T-helper 1 cell treated with Interleukin-12 subunit alpha and Interleukin-12 subunit beta and Interleukin-4 antibody, amounts not matched to agents 30 μg/mL and 1 μg/mL, for 36 hours (primary cell): Measurements from ENCODE around the gene LILRB1.
"Not testable (repeated sequence)": the region's sequence is repeated elsewhere in the genome, so short reads cannot be mapped to it uniquely, and the experiment has no call there.

Source experiments
- H3K27ac Mint-ChIP-seq: one replicate; pipeline ENCODE4 v1.8.0; 2021; ENCODE audit warnings: mild to moderate bottlenecking, mixed read lengths
- H3K27me3 Mint-ChIP-seq: one replicate; pipeline ENCODE4 v1.8.0; 2021; ENCODE audit warnings: low read depth, mixed read lengths
- H3K36me3 Mint-ChIP-seq: one replicate; pipeline ENCODE4 v1.8.0; 2021; ENCODE audit warnings: low read depth, mixed read lengths
- H3K4me1 Mint-ChIP-seq: one replicate; pipeline ENCODE4 v1.8.0; 2021; ENCODE audit warnings: low read depth, mixed read lengths
- H3K4me3 Mint-ChIP-seq: one replicate; pipeline ENCODE4 v1.8.0; 2021; ENCODE audit warnings: mild to moderate bottlenecking, moderate library complexity, mixed read lengths
- H3K9me3 Mint-ChIP-seq: one replicate; pipeline ENCODE4 v1.8.0; 2021; ENCODE audit warnings: mixed read lengths

The LILRB1 gene

GRCh38 chr19:54630262-54630661, at the start of gene LILRB1:
TSS of gene LILRB1 (plus strand) at chr19:54630484. CDS start at chr19:54631074, 590 bp downstream.
- not testable (repeated sequence) for H3K9me3 Mint-ChIP-seq, H3K4me3 Mint-ChIP-seq, H3K4me1 Mint-ChIP-seq, H3K27ac Mint-ChIP-seq, H3K27me3 Mint-ChIP-seq, H3K36me3 Mint-ChIP-seq

GRCh38 chr19:54586397-54586796, 43.9 kb upstream of the LILRB1 start:
- peaks cover 12% of the 10 kb centered on the region for H3K27me3 Mint-ChIP-seq
- H3K27ac Mint-ChIP-seq, result no peak overlapping the region
- H3K4me1 Mint-ChIP-seq, result no peaks in the 10 kb centered on the region
- no peak overlapping the region for H3K4me3 Mint-ChIP-seq
- H3K9me3 Mint-ChIP-seq, result no peaks in the 10 kb centered on the region
- H3K36me3 Mint-ChIP-seq, result no peaks in the 10 kb centered on the region

DNA sequence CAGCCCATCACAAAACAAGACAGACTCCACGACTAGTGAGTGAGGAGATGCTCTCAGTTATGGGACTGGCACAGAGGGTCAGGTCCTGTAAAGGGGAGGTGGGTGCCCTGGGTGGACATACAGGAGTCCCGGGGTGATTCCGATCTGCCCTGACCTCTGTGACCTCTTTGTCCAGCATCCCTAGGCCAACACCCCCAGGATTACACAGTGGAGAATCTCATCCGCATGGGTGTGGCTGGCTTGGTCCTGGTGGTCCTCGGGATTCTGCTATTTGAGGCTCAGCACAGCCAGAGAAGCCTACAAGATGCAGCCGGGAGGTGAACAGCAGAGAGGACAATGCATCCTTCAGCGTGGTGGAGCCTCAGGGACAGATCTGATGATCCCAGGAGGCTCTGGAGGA, 43.3 kb upstream of the LILRB1 start:
- no peaks in the 10 kb centered on the region for H3K36me3 Mint-ChIP-seq
- H3K27me3 Mint-ChIP-seq, result peaks cover 12% of the 10 kb centered on the region
- no peak overlapping the region for H3K4me3 Mint-ChIP-seq

DNA sequence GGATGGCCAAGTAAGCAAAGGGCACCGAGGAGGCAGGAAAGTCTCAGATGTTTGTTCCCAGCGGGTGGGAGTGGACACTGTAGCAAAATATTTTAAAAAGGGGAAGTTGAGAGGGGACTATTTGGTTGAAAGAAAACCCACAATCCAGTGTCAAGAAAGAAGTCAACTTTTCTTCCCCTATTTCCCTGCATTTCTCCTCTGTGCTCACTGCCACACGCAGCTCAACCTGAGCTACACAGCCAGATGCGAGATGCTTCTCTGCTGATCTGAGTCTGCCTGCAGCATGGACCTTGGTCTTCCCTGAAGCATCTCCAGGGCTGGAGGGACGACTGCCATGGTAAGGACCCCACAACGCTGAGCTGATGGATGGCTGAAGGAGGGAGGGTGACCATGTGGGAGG, 36.8 kb upstream of the LILRB1 start, which contains the start of gene LILRA1:
Gene LILRA1 (plus strand): TSS at position 188 of the 400 bp plus-strand sequence. CDS start 613 bp downstream, outside the sequence.
- H3K4me3 Mint-ChIP-seq, H3K36me3 Mint-ChIP-seq, H3K27me3 Mint-ChIP-seq, H3K4me1 Mint-ChIP-seq, H3K27ac Mint-ChIP-seq, H3K9me3 Mint-ChIP-seq: not testable (repeated sequence)

More for the DNA sequence above, 43.3 kb upstream of the LILRB1 start:
- no peaks in the 10 kb centered on the region for H3K4me1 Mint-ChIP-seq
- H3K9me3 Mint-ChIP-seq, result no peaks in the 10 kb centered on the region
- no peak overlapping the region for H3K27ac Mint-ChIP-seq

GRCh38 chr19:54593931-54594626, 36.2 kb upstream of the LILRB1 start:
- H3K27ac Mint-ChIP-seq, H3K9me3 Mint-ChIP-seq, H3K27me3 Mint-ChIP-seq, H3K4me1 Mint-ChIP-seq, H3K4me3 Mint-ChIP-seq, H3K36me3 Mint-ChIP-seq: not testable (repeated sequence)

DNA sequence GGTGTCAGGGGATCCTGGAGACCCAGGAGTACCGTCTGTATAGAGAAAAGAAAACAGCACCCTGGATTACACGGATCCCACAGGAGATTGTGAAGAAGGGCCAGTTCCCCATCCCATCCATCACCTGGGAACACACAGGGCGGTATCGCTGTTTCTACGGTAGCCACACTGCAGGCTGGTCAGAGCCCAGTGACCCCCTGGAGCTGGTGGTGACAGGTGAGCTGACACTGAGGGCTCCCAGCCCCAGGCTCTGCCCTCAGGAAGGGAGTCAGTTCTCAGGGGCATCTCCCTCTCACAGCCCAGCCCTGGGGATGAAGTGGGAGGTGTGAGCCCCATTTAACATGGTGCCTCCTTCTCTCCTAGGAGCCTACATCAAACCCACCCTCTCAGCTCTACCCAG, 35.5 kb upstream of the LILRB1 start:
- Mint-ChIP-seq H3K27ac (no peak overlapping the region), H3K9me3 (no peaks in the 10 kb centered on the region), H3K4me3 (no peak overlapping the region), H3K36me3 (no peaks in the 10 kb centered on the region), H3K27me3 (peaks cover 9% of the 10 kb centered on the region), H3K4me1 (no peaks in the 10 kb centered on the region)

DNA sequence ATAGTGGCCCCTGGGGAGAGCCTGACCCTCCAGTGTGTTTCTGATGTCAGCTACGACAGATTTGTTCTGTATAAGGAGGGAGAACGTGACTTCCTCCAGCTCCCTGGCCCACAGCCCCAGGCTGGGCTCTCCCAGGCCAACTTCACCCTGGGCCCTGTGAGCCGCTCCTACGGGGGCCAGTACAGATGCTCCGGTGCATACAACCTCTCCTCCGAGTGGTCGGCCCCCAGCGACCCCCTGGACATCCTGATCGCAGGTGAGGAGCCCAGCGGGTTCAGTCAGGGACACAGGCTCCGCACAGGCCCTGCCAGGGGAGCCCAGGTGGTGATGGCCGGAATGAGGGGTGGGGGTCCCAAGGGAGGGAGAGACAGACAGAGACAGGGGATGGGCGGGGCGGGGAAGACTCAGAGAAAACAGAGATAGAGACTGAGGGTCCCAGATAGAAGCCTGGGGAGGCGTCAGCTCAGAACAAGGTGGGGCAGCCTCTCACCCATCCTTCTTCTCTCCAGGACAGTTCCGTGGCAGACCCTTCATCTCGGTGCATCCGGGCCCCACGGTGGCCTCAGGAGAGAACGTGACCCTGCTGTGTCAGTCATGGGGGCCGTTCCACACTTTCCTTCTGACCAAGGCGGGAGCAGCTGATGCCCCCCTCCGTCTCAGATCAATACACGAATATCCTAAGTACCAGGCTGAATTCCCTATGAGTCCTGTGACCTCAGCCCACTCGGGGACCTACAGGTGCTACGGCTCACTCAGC, 34.4 kb upstream of the LILRB1 start:
- H3K4me1 Mint-ChIP-seq, result not testable (repeated sequence)

DNA sequence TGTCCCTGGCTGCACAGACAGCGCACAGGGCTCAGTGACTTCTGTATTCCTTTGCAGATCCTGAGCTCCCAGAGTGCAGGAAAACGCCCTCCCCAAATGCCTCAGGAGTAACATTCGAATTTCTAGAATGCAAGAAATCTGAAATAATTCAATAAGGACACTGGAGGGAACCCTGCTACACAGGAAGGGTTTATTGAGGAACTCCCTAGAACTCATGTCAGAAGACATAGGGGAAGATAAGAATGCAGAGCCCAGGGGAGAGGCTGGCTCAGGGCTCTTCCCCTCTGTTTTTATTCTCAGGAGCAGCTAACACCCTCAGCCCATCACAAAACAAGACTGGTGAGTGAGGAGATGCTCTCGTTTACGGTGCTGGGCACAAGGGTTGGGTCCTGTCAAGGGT, 30.1 kb upstream of the LILRB1 start:
- Mint-ChIP-seq H3K4me3 (no peak overlapping the region), H3K9me3 (peaks cover 3% of the 10 kb centered on the region), H3K36me3 (no peaks in the 10 kb centered on the region), H3K27ac (no peak overlapping the region), H3K4me1 (no peaks in the 10 kb centered on the region), H3K27me3 (peaks cover 12% of the 10 kb centered on the region)

More for the DNA sequence above, 34.4 kb upstream of the LILRB1 start:
- not testable (repeated sequence) for H3K27ac Mint-ChIP-seq, H3K9me3 Mint-ChIP-seq, H3K36me3 Mint-ChIP-seq, H3K27me3 Mint-ChIP-seq, H3K4me3 Mint-ChIP-seq

GRCh38 chr19:54606230-54606629, 24.1 kb upstream of the LILRB1 start:
- Mint-ChIP-seq H3K27me3 (peaks cover 10% of the 10 kb centered on the region), H3K9me3 (peaks cover 5% of the 10 kb centered on the region), H3K4me3 (no peak overlapping the region), H3K36me3 (no peaks in the 10 kb centered on the region), H3K27ac (no peak overlapping the region), H3K4me1 (no peaks in the 10 kb centered on the region)

DNA sequence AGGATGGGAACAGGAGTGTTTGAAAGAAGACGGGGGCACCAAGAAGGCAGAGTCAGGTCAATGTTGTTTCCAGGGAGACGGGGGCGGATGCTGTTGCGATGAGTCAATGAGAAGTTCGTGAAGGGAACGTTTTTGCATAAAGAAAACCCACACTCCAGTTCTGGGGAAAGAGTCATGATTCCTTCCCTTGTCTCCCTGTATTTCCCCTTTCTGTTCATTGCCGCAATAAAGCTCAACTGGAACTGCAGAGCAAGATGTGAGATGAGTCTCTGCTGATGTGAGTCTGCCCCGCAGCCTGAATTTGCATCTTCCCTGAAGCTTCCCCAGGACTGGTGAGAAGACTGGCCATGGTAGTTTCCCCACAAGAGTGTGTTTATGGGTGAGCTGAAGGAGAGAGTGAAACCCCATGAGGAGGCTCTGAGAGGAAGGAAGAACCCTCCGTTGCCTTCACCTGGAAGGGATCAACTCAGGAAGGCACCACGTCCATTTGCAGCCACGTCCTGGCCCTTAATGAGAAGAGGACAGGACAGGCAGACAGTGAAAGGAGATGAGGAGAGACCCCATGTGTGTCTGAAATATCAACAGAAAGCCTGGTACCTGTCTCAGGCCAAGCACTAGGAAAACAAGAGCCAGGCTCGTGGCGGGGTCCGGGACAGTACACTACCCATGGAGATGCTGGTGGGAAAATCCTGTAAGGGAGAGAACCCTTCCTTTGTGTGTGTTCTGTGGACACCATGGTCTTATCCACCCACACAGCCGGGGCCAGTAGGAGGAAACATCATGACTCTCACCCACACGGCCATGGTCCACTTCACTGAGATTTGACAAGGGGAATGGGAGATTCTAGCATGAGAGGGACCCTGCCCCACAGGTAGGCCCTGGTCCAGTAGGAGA, 23.1 kb upstream of the LILRB1 start:
- no peaks in the 10 kb centered on the region for H3K36me3 Mint-ChIP-seq
- H3K27ac Mint-ChIP-seq, result no peak overlapping the region
- peaks cover 8% of the 10 kb centered on the region for H3K27me3 Mint-ChIP-seq
- H3K4me1 Mint-ChIP-seq, result no peaks in the 10 kb centered on the region
- H3K9me3 Mint-ChIP-seq, result peaks cover 5% of the 10 kb centered on the region
- H3K4me3 Mint-ChIP-seq, result no peak overlapping the region

DNA sequence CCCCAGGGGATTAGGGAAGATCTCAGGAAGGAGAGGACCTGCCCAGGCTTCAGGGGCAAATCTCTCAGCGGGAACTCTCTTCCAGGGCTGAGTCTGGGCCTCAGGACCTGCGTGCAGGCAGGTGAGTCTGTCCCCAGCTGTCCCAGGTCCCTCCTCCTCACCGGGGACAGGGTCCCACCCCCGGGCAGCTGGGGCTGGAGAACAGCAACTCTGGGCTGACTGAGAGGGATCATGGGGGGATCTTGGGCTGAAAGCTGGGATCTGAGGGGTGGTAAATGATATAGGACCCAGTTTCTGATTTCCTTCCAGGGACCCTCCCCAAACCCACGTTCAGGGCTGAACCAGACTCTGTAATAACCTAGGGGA, 22.5 kb upstream of the LILRB1 start:
- Mint-ChIP-seq H3K27me3 (peaks cover 8% of the 10 kb centered on the region), H3K4me1 (no peaks in the 10 kb centered on the region), H3K4me3 (no peak overlapping the region), H3K9me3 (peaks cover 5% of the 10 kb centered on the region), H3K27ac (no peak overlapping the region), H3K36me3 (no peaks in the 10 kb centered on the region)

GRCh38 chr19:54608205-54608604, 22.1 kb upstream of the LILRB1 start:
- Mint-ChIP-seq H3K27ac (no peak overlapping the region), H3K36me3 (no peaks in the 10 kb centered on the region), H3K27me3 (peaks cover 8% of the 10 kb centered on the region), H3K9me3 (peaks cover 5% of the 10 kb centered on the region), H3K4me3 (no peak overlapping the region), H3K4me1 (no peaks in the 10 kb centered on the region)

- Mint-ChIP-seq H3K27me3 (peaks cover 10% of the 10 kb centered on the region), H3K4me1 (no peaks in the 10 kb centered on the region), H3K36me3 (no peaks in the 10 kb centered on the region), H3K9me3 (peaks cover 8% of the 10 kb centered on the region), H3K4me3 (no peak overlapping the region), H3K27ac (no peak overlapping the region)
Measured at GRCh38 chr19:54608792-54609191, 21.5 kb upstream of the LILRB1 start.

GRCh38 chr19:54609356-54609791, 20.9 kb upstream of the LILRB1 start:
- Mint-ChIP-seq H3K27ac (no peak overlapping the region), H3K27me3 (peaks cover 10% of the 10 kb centered on the region), H3K4me3 (no peak overlapping the region), H3K36me3 (no peaks in the 10 kb centered on the region), H3K9me3 (peaks cover 9% of the 10 kb centered on the region), H3K4me1 (no peaks in the 10 kb centered on the region)
